ACC112 (cell line): ENCODE data around the gene BEST3.

Source experiments
- H2AFZ ChIP-seq: fragments of 200-600 bp; sonication (generic); one replicate; pipeline ENCODE4 v1.6.0; 2017; ENCODE audit warnings: antibody characterized with exemption, low read length; ENCODE audit not compliant: unreplicated experiment
- H3K27ac ChIP-seq: fragments of 200-600 bp; sonication (generic); 2 replicates; pipeline ENCODE4 v1.5.1; 2014; ENCODE audit warnings: low read depth, mild to moderate bottlenecking, antibody characterized with exemption, low read length, moderate library complexity
- H3K27me3 ChIP-seq: fragments of 200-600 bp; sonication (generic); 2 replicates; pipeline ENCODE4 v1.6.1; 2014; ENCODE audit warnings: mild to moderate bottlenecking, antibody characterized with exemption, low read length, moderate library complexity, mixed read lengths; ENCODE audit not compliant: insufficient read depth
- H3K36me3 ChIP-seq: fragments of 200-600 bp; sonication (generic); 2 replicates; pipeline ENCODE4 v1.6.1; 2016; ENCODE audit warnings: mild to moderate bottlenecking, antibody characterized with exemption, low read length, moderate library complexity, mixed read lengths; ENCODE audit not compliant: insufficient read depth
- H3K4me1 ChIP-seq: fragments of 200-600 bp; sonication (generic); one replicate; pipeline ENCODE4 v1.6.1; 2016; ENCODE audit warnings: low read length, mixed read lengths; ENCODE audit not compliant: insufficient read depth, unreplicated experiment, control insufficient read depth
- H3K4me3 ChIP-seq: fragments of 200-600 bp; sonication (generic); 2 replicates; pipeline ENCODE4 v1.5.1; 2014; ENCODE audit warnings: mild to moderate bottlenecking, low read depth, low read length
- H3K79me2 ChIP-seq: fragments of 200-600 bp; sonication (generic); one replicate; pipeline ENCODE4 v1.6.0; 2016; ENCODE audit warnings: low read length; ENCODE audit not compliant: control insufficient read depth, unreplicated experiment, insufficient read depth

BEST3 gene

GRCh38 chr12:69698769-69699540 is at the start of gene BEST3:
TSS of gene BEST3 (minus strand) at chr12:69699303. CDS start at chr12:69697798, 1,505 bp downstream.
- no peaks in the 10 kb centered on the region for H3K4me1 ChIP-seq
- H3K36me3 ChIP-seq = no peaks in the 10 kb centered on the region
- H3K27me3 ChIP-seq = no peaks in the 10 kb centered on the region
- H3K4me3 ChIP-seq = no peak within 1 kb of the TSS
- H3K27ac ChIP-seq = no peak within 1 kb of the TSS
- no peaks in the 10 kb centered on the region for H3K79me2 ChIP-seq
- H2AFZ ChIP-seq = no peak within 1 kb of the TSS

- Histone ChIP-seq H3K36me3 (no peaks in the 10 kb centered on the region), H2AFZ (no peak overlapping the region), H3K27me3 (peaks cover 21% of the 10 kb centered on the region), H3K4me3 (no peak overlapping the region), H3K27ac (no peak overlapping the region), H3K79me2 (no peaks in the 10 kb centered on the region), H3K4me1 (no peaks in the 10 kb centered on the region)
These were observed 45.0 kb upstream of the BEST3 start for GRCh38 chr12:69744109-69744508.

GRCh38 chr12:69739287-69740191 is 40.4 kb upstream of the BEST3 start:
- peak overlapping the region; percentile 68 for H2AFZ ChIP-seq
- H3K4me3 ChIP-seq = peak overlapping the region; percentile 81
- H3K27me3 ChIP-seq = peaks cover 28% of the 10 kb centered on the region
- no peaks in the 10 kb centered on the region for H3K79me2 ChIP-seq
- H3K27ac ChIP-seq = no peak overlapping the region
- H3K36me3 ChIP-seq = no peaks in the 10 kb centered on the region
- H3K4me1 ChIP-seq = no peaks in the 10 kb centered on the region

GRCh38 chr12:69738351-69739286 is 39.5 kb upstream of the BEST3 start, which contains the start of gene RAB3IP:
TSS of gene RAB3IP (plus strand) at chr12:69738860. CDS start at chr12:69755409, 16,549 bp downstream.
- no peaks in the 10 kb centered on the region for H3K79me2 ChIP-seq
- no peak within 1 kb of the TSS for H3K27ac ChIP-seq
- H3K36me3 ChIP-seq = no peaks in the 10 kb centered on the region
- peak within 1 kb of the TSS; percentile 81 for H3K4me3 ChIP-seq
- H3K4me1 ChIP-seq = no peaks in the 10 kb centered on the region
- H3K27me3 ChIP-seq = peaks cover 28% of the 10 kb centered on the region
- peak within 1 kb of the TSS; percentile 74 for H2AFZ ChIP-seq

GRCh38 chr12:69733638-69734037 is 34.5 kb upstream of the BEST3 start:
- H3K4me1 ChIP-seq = peaks cover 4% of the 10 kb centered on the region
- no peak overlapping the region for H3K27ac ChIP-seq
- no peak overlapping the region for H3K4me3 ChIP-seq
- H3K27me3 ChIP-seq = peaks cover 8% of the 10 kb centered on the region
- no peaks in the 10 kb centered on the region for H3K79me2 ChIP-seq
- H2AFZ ChIP-seq = no peak overlapping the region
- no peaks in the 10 kb centered on the region for H3K36me3 ChIP-seq

- Histone ChIP-seq H3K4me1 (peaks cover 4% of the 10 kb centered on the region), H2AFZ (no peak overlapping the region), H3K4me3 (no peak overlapping the region), H3K27ac (no peak overlapping the region), H3K79me2 (no peaks in the 10 kb centered on the region), H3K36me3 (no peaks in the 10 kb centered on the region), H3K27me3 (peaks cover 3% of the 10 kb centered on the region)
These were observed 33.0 kb upstream of the BEST3 start for GRCh38 chr12:69732088-69732487.

- Histone ChIP-seq H2AFZ (no peak overlapping the region), H3K27ac (no peak overlapping the region), H3K79me2 (no peaks in the 10 kb centered on the region), H3K36me3 (no peaks in the 10 kb centered on the region), H3K27me3 (no peaks in the 10 kb centered on the region), H3K4me3 (no peak overlapping the region), H3K4me1 (no peaks in the 10 kb centered on the region)
These were observed 27.8 kb upstream of the BEST3 start for GRCh38 chr12:69726922-69727321.

- H3K79me2 ChIP-seq = no peaks in the 10 kb centered on the region
- no peak overlapping the region for H3K27ac ChIP-seq
- no peaks in the 10 kb centered on the region for H3K36me3 ChIP-seq
- no peak overlapping the region for H3K4me3 ChIP-seq
- no peaks in the 10 kb centered on the region for H3K27me3 ChIP-seq
- H2AFZ ChIP-seq = no peak overlapping the region
- no peaks in the 10 kb centered on the region for H3K4me1 ChIP-seq
These were observed 21.6 kb upstream of the BEST3 start for GRCh38 chr12:69720750-69721149.

GRCh38 chr12:69719336-69720316 is 20.5 kb upstream of the BEST3 start:
- H3K79me2 ChIP-seq = no peaks in the 10 kb centered on the region
- no peaks in the 10 kb centered on the region for H3K4me1 ChIP-seq
- no peaks in the 10 kb centered on the region for H3K27me3 ChIP-seq
- no peaks in the 10 kb centered on the region for H3K36me3 ChIP-seq
- H3K4me3 ChIP-seq = no peak overlapping the region
- no peak overlapping the region for H2AFZ ChIP-seq
- no peak overlapping the region for H3K27ac ChIP-seq
